Right renal pelvis (tissue), 4 donors: ENCODE results near the gene XRCC4. TPM values are rescaled to one million over a fixed set of nuclear protein-coding genes. Genes with fewer than 3 reads are reported as not detected.

Source experiments
- DNase-seq, 4 donors: peaks; one replicate each; pipeline ENCODE4 v3.0.0-alpha.2; 2013; ENCODE audit warnings: low read depth in 4 of 4, low spot score in 3 of 4, missing footprints in 1 of 4
- polyA plus RNA-seq, 4 donors: library from polyadenylated mRNA; unstranded; fragments of 120-200 nt; gene quantifications; one replicate each; pipeline ENCODE4 v1.2.1, GENCODE V29; 2013; ENCODE audit not compliant: insufficient read length in 4 of 4

The XRCC4 gene
- polyA plus RNA-seq, 4 donors, result 12.2 to 15.2 (median 13.8) TPM

DNA sequence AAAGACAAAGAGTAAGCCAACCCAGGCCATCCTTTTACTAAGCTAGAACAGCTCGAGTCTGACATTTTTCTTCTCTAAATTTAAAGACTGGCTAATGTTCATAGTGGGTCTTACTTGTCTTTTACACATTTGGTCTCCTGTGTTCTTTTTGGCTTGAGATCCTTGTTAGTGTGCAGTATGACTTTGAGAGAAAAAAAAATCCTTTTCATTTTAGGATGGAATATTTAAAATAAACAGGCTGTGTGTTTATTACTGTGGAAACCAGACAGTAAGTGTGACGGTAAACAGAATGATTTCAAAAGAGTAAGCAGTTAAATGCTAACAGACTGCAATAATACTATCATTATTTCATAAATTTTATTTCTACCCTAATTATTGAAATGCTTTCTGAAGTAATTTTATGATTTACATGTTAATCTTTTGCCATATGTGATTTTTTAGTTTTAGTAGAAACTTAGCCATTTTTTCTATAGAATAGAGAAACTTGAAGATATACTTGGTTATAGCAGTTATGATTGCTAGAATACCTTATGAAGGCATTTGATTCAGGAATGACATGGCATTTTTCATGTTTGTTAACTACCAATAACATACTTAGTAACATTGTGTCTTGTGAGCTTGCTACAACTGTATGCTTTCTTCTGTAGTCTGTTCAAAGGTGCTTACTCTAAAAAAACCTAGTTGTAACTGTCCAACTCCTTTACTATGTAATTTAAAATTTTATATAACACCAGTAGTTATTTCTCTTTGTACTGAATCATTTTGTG, 92.4 kb downstream of the XRCC4 start:
- DNase-seq, result no peak

GRCh38 chr5:83172011-83172410, 94.7 kb downstream of the XRCC4 start:
- no peak for DNase-seq

- no peak for DNase-seq
These were observed 95.3 kb downstream of the XRCC4 start for GRCh38 chr5:83172655-83173054.

- DNase-seq, result no peak
These were observed 96.5 kb downstream of the XRCC4 start for GRCh38 chr5:83173826-83174225.

DNA sequence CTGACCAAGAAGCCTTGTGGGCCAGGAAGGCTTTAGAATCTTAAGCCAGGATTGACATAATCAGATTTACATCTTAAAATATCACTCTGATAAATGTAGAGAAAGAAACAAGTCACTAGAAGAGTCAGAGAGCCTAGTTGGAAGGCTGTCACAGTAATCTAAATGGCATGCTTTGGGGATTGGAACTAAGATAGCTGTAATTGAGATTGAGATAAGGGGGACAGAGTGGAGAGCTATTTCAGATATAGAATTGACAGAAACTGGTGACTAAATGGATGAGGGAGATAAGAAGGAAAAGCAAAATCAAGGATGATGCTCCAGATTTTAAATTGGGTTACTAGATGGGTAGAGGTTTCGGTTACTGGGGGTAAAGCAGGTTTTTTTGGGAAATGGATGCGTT, 100.5 kb downstream of the XRCC4 start:
- no peak for DNase-seq

- no peak for DNase-seq
These were observed 102.6 kb downstream of the XRCC4 start for GRCh38 chr5:83179966-83180365.

- DNase-seq, result no peak
These were observed 107.2 kb downstream of the XRCC4 start for GRCh38 chr5:83184534-83184933.

- DNase-seq, result no peak
These were observed 115.6 kb downstream of the XRCC4 start for GRCh38 chr5:83192947-83193346.

- DNase-seq, result no peak
These were observed 120.1 kb downstream of the XRCC4 start for GRCh38 chr5:83197326-83197967.

DNA sequence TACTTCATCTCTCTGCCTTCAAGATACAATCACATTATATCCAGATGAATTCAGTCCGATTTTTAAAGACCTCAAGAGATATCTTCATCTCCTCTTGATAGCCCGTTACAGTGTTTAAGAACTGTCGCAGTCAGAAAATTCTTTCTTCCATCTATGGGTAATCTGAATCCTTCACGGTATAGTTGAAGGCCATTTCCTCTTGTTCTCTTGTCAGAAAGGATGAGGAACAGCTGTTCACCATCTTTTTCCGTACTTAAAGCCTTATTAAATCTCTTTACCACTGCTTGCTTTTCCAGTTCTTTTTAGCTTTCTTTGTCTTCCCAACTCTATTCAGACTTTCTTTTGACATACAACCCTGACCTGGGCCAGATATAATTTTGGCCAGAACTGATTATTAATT, 121.8 kb downstream of the XRCC4 start:
- DNase-seq, result peak; percentile 20 to 25 (median 22)

DNA sequence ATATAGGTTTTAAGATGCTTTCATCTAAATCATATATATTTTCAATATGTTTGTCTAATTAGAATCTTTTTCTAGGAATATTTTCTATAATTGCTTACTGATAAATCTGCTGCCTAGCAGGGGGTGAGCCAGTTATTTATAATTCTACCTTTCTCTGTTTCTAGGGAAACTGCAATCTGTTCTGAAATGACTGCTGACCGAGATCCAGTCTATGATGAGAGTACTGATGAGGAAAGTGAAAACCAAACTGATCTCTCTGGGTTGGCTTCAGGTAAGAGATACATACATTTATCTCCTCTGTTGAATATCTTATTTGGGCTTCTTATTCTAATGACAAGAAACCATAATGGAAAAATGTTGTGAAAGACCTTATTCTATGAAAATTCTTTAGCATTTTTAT, 127.3 kb downstream of the XRCC4 start:
- DNase-seq, result no peak

- no peak for DNase-seq
These were observed 132.6 kb downstream of the XRCC4 start for GRCh38 chr5:83209963-83210362.

DNA sequence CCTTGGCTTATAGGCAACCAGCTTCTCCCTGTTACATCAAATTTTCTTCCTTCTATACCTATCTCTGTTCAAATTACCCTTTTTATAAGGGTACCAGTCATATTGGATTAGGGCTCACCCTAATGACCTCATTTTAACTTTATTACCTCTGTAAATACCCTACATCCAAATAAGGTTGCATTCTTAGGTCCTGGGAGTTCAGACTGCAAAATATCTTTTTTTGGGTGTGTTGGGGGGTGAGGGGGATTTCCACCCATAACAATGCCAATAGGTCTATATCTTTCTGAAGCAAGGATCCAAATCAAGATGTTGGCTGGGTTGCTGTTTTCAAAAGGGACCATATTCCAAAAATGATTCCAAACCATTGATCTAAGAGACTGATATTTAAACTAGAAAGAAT, 141.7 kb downstream of the XRCC4 start:
- no peak for DNase-seq

GRCh38 chr5:83219495-83219894, 142.1 kb downstream of the XRCC4 start:
- DNase-seq, result no peak

- DNase-seq, result no peak
These were observed 143.0 kb downstream of the XRCC4 start for GRCh38 chr5:83220331-83220730.

DNA sequence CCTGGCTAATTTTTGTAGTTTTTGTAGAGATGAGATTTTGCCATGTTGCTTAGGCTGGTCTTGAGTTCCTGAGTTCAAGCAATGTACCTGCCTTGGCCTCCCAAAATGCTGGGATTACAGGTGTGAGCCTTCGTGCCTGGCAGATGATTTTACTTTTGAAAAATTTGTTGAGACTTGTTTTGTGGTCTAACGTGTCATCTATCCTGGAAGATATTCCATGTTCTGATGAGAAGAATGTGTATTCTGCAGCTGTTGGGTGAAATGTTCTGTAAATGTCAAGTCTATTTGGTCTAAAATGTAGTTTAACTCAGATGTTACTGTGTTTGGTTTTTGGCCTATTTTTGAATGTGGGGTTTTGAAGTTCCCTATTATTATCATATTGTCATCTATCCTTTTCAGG, 145.6 kb downstream of the XRCC4 start:
- DNase-seq, result no peak

DNA sequence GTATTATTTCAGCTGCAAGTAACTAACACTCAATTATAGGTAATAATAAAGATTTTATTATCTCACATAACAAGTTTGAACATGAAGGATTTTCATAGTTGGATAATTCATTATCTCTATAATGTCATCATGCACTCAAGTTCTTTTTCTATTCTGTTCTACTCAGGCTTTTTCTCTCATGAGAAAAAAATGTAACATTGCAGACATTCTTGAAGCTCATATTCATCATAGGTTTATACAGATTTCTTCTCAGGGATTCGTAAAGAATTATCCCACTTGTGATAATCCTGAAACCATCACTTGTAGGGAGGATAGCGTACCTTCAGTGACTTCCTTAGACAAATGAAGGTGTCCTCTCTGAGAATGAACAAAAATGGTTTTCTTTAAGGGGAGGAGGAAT, 150.3 kb downstream of the XRCC4 start:
- no peak for DNase-seq

DNA sequence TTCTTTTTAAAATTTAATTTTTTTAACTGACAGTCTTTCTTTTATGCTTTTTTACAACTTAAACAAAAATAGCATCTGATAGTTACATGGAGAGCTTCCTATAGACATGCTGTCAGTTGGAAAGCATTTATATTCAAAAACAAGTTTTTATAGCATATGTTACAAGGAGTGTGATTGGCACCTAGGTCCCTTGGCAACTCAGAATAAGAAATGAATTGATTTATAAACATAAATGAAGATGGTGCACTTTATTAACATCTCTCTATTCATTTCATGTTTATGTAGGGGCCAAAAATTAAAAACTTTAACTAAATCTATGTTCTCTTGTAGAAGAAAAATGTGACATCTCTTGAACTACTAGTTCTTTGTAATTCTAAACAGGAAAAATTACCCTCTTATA, 153.2 kb downstream of the XRCC4 start:
- DNase-seq, result no peak

- DNase-seq, result no peak
These were observed 167.2 kb downstream of the XRCC4 start for GRCh38 chr5:83244516-83244915.

GRCh38 chr5:83245037-83245436, 167.7 kb downstream of the XRCC4 start:
- DNase-seq, result no peak

DNA sequence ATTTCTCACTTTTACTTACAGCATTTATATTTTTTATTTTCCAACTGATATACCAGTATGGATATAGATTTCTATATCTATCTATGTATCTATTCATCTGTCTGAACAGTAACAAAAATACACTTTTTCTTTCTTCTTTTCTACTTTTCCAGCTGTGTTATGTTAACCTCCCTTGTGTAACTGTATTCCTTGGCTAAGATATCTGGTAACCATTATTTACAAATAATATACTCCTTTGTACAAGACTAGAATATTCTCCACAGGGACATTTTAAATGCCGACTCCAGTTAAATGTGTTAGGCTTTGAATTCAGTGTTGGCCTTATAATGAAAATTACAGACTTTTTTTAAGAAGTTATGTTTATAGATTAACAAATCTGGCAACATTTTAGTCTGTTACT, 168.7 kb downstream of the XRCC4 start:
- no peak for DNase-seq

DNA sequence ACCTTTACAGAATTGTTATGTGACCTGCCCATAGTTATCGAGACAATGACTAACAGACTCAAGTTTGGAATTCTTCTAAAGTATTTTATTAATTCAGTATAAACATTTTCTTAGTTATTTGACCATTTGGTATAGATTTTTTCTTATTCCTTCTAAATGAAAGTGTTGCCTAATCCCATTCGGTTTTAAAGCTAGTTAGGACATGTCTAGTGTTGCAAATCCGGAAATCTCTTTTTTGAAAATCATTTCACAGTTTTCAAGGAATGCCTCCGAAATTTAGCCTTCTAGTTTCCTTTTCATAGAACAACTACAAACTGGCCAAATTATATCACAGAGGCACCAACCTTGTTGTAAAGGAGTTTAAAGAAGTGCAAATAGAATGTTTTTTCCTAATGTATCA, 171.8 kb downstream of the XRCC4 start:
- DNase-seq, result no peak
